ENCODE measurements around the gene CFAP100. TPM values are rescaled to one million over a fixed set of nuclear protein-coding genes. Genes with fewer than 3 reads are reported as not detected.
A peak's percentile ranks its signal among the peaks of the same experiment; 100 is the strongest.

CFAP100 gene
- total RNA-seq, 1 experiment from 2014 or later = not detected

GRCh38 chr3:126439968-126440708 lies 45.4 kb downstream of the CFAP100 start:
- Mint-ChIP-seq H3K4me1 (ENCODE audit: low read depth, unreplicated experiment) (no peaks in the 10 kb centered on the region), H3K27ac (ENCODE audit: unreplicated experiment) (peak overlapping the region; percentile 53), H3K27me3 (ENCODE audit: insufficient read depth, unreplicated experiment) (no peaks in the 10 kb centered on the region), H3K36me3 (ENCODE audit: insufficient read depth, unreplicated experiment) (peaks cover 6% of the 10 kb centered on the region), H3K4me3 (ENCODE audit: unreplicated experiment) (no peak overlapping the region), H3K9me3 (ENCODE audit: unreplicated experiment) (no peaks in the 10 kb centered on the region)
- Histone ChIP-seq H3K36me3 (ENCODE audit: control insufficient read depth, insufficient read depth, low read length) (no peaks in the 10 kb centered on the region), H3K9me3 (no peaks in the 10 kb centered on the region), H3K4me3 (ENCODE audit: low read depth, low read length) (no peak overlapping the region), H3K27me3 (replicated peaks; ENCODE audit: control insufficient read depth, insufficient read depth, low read length) (no peaks in the 10 kb centered on the region), H3K4me1 (no peaks in the 10 kb centered on the region)
- BruUV-seq (replicated peaks) = no TSS peak
- ChIA-PET POLR2A (no interaction called here), CTCF (no interaction called here)
- TF ChIP-seq, protein P1, sequence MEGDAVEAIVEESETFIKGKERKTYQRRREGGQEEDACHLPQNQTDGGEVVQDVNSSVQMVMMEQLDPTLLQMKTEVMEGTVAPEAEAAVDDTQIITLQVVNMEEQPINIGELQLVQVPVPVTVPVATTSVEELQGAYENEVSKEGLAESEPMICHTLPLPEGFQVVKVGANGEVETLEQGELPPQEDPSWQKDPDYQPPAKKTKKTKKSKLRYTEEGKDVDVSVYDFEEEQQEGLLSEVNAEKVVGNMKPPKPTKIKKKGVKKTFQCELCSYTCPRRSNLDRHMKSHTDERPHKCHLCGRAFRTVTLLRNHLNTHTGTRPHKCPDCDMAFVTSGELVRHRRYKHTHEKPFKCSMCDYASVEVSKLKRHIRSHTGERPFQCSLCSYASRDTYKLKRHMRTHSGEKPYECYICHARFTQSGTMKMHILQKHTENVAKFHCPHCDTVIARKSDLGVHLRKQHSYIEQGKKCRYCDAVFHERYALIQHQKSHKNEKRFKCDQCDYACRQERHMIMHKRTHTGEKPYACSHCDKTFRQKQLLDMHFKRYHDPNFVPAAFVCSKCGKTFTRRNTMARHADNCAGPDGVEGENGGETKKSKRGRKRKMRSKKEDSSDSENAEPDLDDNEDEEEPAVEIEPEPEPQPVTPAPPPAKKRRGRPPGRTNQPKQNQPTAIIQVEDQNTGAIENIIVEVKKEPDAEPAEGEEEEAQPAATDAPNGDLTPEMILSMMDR (IDR thresholded peaks at IDR 0.05; ENCODE audit: insufficient read depth in 1 of 2, low read depth in 1 of 2, low read length in 1 of 2, severe bottlenecking in 1 of 2, unreplicated experiment in 1 of 2) = no peak
- no peak for DNase-seq
- intact Hi-C loops (cut with micrococcal nuclease; ENCODE audit: unreplicated experiment) = no loop called here

DNA sequence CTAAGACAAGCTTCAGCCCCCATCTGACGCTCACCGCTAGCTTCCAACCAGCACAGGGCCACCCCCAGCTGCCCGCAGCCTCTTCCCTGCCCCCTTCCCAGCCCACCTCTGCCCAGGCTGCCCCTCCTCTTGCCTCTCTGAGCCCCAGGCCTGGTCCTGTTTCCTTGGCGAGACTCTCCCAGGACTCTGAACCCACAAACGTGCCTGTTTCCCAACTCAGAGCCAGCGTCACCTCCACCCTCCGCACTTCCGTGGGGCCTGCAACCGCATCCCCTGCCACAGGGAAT lies 45.9 kb downstream of the CFAP100 start:
- no peak overlapping the region for H3K4me3 Mint-ChIP-seq (ENCODE audit: unreplicated experiment)
- Histone ChIP-seq H3K27me3 (replicated peaks; ENCODE audit: control insufficient read depth, insufficient read depth, low read length) (no peaks in the 10 kb centered on the region), H3K36me3 (ENCODE audit: control insufficient read depth, insufficient read depth, low read length) (no peaks in the 10 kb centered on the region), H3K4me1 (peaks cover 4% of the 10 kb centered on the region), H3K4me3 (ENCODE audit: low read depth, low read length) (no peak overlapping the region), H3K9me3 (no peaks in the 10 kb centered on the region)
- POLR2A ChIA-PET = no interaction called here
- H3K9me3 Mint-ChIP-seq (ENCODE audit: unreplicated experiment) = no peaks in the 10 kb centered on the region
- no TSS peak for BruUV-seq (replicated peaks)
- H3K27ac Mint-ChIP-seq (ENCODE audit: unreplicated experiment) = peak overlapping the region; percentile 53
- H3K4me1 Mint-ChIP-seq (ENCODE audit: low read depth, unreplicated experiment) = peaks cover 2% of the 10 kb centered on the region
- H3K36me3 Mint-ChIP-seq (ENCODE audit: insufficient read depth, unreplicated experiment) = peaks cover 6% of the 10 kb centered on the region
- DNase-seq = no peak
- no peaks in the 10 kb centered on the region for H3K27me3 Mint-ChIP-seq (ENCODE audit: insufficient read depth, unreplicated experiment)
- CTCF ChIA-PET = no interaction called here
- intact Hi-C loops (cut with micrococcal nuclease; ENCODE audit: unreplicated experiment) = no loop called here
- TF ChIP-seq, protein P1 (IDR thresholded peaks at IDR 0.05; ENCODE audit: insufficient read depth in 1 of 2, low read depth in 1 of 2, low read length in 1 of 2, severe bottlenecking in 1 of 2, unreplicated experiment in 1 of 2) = no peak

DNA sequence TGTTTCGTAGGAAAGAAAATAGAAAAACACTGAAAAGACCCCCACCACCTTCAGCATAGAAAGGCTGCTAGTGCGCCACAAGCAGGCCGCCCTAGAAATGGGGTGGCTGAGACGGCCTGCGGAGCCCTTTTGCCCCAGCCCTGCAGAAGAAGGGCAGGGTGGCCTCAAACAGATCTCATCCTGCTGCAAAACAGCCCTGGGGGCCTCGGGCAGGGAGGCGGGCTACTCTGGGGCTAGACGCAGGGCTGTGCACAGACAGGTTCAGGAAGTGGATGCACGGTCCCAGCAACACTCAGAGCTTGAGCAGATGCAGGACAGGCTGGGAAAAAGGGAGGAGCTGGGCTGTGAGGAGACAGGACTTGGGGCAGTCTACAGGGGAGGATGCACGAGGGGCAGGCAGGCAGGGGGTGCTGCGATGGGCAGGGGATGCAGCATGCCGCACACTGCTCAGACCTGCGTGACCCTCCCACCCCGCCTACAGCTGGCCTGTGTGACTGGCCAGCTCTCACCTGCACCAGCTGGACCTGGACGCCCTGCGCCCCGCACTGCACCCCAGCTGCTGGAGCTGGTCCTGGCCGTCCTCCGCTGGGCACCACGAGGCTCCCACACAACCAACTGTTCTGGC lies 46.7 kb downstream of the CFAP100 start:
- Mint-ChIP-seq H3K27ac (ENCODE audit: unreplicated experiment) (no peak overlapping the region), H3K4me3 (ENCODE audit: unreplicated experiment) (no peak overlapping the region), H3K36me3 (ENCODE audit: insufficient read depth, unreplicated experiment) (peaks cover 6% of the 10 kb centered on the region), H3K4me1 (ENCODE audit: low read depth, unreplicated experiment) (peaks cover 8% of the 10 kb centered on the region), H3K27me3 (ENCODE audit: insufficient read depth, unreplicated experiment) (no peaks in the 10 kb centered on the region), H3K9me3 (ENCODE audit: unreplicated experiment) (no peaks in the 10 kb centered on the region)
- Histone ChIP-seq H3K36me3 (ENCODE audit: control insufficient read depth, insufficient read depth, low read length) (no peaks in the 10 kb centered on the region; the same call in 1 of the 2 replicates), H3K9me3 (no peaks in the 10 kb centered on the region), H3K27me3 (replicated peaks; ENCODE audit: control insufficient read depth, insufficient read depth, low read length) (no peaks in the 10 kb centered on the region), H3K4me1 (peaks cover 10% of the 10 kb centered on the region), H3K4me3 (ENCODE audit: low read depth, low read length) (no peak overlapping the region)
- intact Hi-C loops (cut with micrococcal nuclease; ENCODE audit: unreplicated experiment) = no loop called here
- ChIA-PET POLR2A (no interaction called here), CTCF (no interaction called here)
- DNase-seq = no peak
- BruUV-seq (replicated peaks) = no TSS peak
- TF ChIP-seq, protein P1 (IDR thresholded peaks at IDR 0.05; ENCODE audit: insufficient read depth in 1 of 2, low read depth in 1 of 2, low read length in 1 of 2, severe bottlenecking in 1 of 2, unreplicated experiment in 1 of 2) = no peak

All from Caco-2 (cell line).